NCI-H1105 treated with DMSO at 0.1 percent for 48 hours (cell line): ENCODE results near the gene CD2AP.
A peak's percentile ranks its signal among the peaks of the same experiment; 100 is the strongest.
"Not testable (repeated sequence)": the region's sequence is repeated elsewhere in the genome, so short reads cannot be mapped to it uniquely, and the experiment has no call there.

ENCODE experiments used
- DNase-seq: peaks from one replicate; lab custom pipeline; 2025; lab: John Stamatoyannopoulos, UW

Gene CD2AP

DNA sequence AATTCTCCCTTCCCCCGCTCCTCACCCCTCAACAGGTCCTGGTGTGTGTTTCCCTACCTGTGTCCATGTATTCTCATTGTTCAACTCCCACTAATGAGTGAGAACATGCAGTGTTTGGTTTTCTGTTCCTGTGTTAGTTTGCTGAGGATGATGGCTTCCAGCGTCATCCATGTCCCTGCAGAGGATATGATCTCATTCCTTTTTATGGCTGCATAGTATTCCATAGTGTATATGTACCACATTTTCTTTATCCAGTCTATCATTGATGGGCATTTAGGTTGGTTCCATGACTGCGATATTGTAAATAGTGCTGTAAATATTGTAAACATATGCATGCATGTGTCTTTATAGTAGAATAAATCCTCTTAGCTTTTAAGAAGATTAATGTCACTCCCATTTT lies 89.0 kb downstream of the CD2AP start:
- not testable (repeated sequence) for DNase-seq

GRCh38 chr6:47567586-47567985 lies 90.0 kb downstream of the CD2AP start:
- DNase-seq: no peak

DNA sequence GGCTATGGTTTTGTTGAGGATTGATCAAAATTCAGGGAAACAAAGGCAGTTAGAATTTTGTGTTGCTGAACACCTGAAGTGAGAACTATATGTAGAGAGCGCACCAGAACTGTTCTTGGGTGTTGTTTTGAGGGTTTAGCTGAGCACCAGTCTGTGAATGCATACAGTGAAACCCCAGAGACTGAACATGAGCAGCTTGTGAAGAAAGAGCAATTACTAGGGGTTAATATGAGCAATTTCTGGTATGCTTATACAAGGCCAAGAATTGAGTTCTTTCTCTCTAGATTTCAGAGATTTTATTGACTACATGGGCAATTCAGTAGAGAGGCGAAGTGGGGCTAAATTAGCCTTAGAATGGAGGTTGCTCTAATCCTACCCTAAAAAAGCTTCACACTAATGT lies 93.9 kb downstream of the CD2AP start:
- no peak for DNase-seq

DNA sequence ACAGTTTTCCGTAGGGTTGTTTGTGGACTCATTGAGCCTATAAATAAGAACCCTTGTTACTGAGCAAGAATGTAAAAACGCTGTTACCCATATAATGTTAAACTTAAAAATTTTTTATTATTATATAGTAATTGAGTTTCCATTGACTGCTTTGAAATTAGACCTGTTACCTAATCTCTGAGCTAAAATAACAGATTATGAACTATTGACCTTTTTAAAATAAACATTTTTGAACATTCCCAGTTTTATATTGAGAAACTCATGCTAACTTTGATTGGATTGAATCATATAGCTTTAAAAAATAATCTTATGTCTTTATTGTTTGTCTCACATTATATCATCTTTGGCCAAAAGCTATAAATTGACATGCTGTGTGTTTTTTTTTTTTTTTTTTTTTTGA lies 95.5 kb downstream of the CD2AP start:
- no peak for DNase-seq

DNA sequence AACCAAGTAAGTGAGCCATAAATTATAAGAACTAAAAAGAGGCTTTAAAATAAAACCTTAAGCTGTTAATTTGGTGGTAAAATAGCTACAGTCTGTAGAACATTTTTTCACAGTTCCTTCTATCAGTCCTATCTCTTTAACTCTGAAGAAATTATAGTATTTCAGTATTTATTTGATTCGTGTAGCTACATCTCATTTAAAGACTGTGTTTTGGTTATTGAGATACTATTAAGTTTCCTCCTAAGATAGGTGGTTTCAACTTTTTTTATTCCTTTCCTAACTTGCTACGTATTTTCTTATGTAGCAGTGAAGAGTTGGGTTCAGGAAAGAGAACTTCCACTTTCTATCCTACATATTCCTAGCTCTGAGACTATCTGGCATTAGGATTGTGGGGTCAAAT lies 97.2 kb downstream of the CD2AP start:
- no peak for DNase-seq

DNA sequence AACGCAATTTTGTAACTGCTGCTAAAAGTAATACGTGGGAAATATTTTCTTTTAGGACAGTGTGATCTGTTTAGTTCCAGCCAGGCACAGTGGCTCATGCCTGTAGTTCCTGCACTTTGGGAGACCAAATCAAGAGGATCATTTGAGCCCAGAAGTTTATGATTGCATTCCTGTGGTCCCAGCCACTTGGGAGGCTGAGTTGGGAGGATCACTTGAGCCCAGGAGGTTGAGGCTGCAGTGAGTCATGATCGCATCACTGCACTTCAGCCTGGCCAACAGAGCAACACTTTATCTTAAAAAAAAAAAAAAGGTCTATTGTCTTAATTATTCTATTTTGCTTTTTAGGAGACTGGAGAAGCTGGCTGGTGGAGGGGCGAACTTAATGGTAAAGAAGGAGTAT lies 101.5 kb downstream of the CD2AP start:
- DNase-seq: no peak

GRCh38 chr6:47581591-47581990 lies 104.0 kb downstream of the CD2AP start:
- DNase-seq: no peak

GRCh38 chr6:47587493-47587892 lies 109.9 kb downstream of the CD2AP start:
- no peak for DNase-seq

DNA sequence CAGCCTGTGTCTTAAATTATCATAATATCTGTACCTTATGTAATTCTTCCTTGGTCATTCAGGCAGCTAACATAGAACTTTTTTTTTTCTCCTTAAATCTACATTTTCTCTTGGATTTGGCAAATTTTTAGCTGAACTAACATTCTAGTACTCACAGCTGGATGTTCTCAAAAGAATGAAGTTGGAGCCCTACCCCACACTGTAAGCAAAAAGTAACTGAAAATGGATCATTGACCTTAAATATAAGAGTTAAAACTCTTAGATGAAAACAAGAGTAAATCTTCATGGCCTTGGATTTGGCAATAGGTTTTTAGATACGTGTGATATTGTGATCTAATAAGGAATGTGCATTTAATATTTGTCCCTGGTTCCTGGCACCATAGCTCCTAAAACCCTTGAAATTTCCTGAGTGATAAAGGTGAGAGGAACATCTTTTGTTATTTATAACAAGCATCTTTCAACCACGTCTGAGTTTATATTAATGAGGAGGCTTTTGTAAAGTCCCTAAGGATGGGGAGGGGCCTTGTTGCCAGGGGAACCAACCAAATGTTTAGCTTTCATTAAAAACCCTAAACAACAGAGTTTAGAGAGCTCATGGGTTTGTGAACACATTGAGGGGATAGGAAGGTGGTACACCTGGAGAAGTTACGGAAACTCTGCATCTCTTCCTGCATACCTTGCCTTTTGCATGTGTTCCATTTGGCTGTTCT lies 114.7 kb downstream of the CD2AP start:
- no peak for DNase-seq

DNA sequence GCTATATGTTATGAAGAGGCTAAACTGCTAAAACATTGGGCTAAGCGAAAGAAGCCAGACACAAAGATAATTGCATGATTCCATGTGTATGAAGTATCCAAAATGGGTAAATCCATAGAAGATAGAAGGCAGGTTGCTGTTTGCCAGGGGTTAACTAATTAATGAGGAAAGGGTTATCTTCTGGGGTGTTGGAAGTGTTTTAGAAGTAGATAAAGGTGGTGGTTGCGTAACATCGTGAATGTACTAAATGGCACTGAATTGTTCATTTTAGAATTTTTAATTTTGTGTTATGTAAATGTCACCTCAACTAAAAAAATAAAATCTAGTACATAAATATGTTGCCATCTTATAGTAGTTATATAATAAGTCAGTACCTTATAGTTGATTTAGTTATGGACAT lies 116.4 kb downstream of the CD2AP start:
- no peak for DNase-seq

DNA sequence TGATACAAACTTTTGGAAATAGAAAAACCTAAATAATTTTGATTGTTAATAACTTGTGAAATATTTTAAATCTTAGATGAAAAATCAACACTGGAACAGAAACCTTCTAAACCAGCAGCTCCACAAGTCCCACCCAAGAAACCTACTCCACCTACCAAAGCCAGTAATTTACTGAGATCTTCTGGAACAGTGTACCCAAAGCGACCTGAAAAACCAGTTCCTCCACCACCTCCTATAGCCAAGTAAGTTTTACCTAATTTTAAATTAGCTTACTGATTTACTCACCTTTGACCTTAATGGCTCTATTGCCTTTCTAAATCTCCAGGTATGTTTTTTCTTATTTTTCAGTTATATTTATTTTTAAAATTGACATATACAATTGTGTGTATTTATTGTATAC lies 118.2 kb downstream of the CD2AP start:
- DNase-seq: no peak

- DNase-seq: no peak
Observed at GRCh38 chr6:47598367-47598766, 120.8 kb downstream of the CD2AP start.

GRCh38 chr6:47599512-47599911 lies 121.9 kb downstream of the CD2AP start:
- no peak for DNase-seq

DNA sequence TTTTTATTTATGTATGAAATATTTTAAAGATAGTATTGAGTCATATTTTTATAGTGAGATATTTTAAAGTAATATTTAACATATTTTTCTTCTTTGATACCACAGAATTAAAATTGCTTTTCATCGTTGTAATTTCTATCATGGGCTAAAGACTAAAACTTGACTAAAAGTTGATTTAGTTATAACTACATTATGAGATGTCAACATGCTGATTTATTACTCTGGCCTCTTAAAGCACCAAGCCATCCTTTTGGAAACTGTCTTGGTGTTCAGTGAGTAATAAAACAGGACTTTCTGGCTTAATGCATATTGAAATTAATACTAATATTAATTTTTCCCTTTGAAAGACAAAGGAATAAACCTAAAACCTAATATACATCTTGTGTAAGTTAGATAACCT lies 125.6 kb downstream of the CD2AP start:
- DNase-seq: no peak

DNA sequence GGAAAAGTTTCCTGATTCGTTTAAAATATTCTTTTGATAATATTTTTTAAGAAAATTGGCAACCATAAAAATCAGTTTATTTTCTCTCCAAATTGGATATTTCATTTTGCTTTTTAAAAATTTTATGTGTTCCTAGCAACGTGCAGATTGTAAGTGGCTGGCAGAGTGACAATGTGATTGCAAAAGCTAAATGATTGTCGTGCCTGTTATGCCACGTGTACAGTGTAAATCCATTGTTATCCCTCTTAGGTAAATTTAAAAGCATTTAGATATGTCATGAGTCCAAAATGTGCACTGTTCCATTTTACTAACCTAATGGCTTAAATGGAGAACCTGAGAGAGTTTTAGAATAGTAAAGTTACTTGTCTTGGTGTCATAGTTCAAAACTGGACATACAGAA lies 126.4 kb downstream of the CD2AP start:
- DNase-seq: no peak

DNA sequence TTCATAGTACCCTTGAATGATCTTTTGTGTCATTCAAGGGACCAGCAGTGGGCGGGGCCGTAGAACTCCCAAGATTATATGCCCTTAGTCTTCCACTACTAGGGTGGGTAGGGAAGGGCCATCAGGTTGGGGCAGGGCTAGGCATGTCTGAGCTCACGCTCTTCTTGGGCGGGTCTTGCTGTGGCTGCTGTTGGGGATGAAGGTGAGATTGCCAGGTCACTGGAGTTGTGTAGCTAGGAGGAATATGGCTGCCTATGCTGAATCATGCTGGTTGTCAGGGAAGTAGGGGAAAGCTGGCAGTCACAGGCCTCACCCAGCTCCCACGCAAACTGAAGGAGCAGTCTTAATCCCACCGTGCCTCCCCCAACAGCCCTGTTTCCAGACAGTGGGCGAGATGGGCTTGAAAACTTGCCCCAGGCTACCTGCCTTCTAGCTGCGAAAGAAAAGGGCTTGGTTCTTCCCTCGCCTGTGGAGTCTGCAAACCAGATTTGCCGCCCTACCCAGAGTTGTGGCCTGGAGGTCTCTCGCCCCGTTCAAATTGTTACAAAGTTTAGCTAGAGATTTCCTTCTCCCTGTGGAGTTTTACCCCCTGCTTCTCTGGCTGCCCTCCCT lies 144.4 kb downstream of the CD2AP start:
- DNase-seq: no peak

DNA sequence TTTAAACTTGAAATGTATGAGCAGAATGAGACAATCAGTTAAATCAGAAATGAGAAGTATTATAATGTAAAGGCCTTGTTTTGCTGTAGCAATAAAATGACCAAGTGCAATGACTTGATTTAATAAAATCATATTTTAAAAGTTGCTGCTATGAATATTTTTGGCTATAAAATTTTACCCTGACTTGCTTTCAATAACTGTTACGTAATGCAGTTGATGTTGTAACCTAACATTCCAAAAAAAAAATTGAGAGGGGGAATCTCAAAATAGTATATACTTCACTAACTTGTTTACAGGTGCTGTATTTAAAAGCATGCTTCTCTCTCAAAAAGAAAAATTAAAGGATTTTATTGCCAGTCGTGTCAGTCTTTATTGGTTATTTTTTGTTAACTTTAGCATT lies 149.2 kb downstream of the CD2AP start:
- DNase-seq: no peak

DNA sequence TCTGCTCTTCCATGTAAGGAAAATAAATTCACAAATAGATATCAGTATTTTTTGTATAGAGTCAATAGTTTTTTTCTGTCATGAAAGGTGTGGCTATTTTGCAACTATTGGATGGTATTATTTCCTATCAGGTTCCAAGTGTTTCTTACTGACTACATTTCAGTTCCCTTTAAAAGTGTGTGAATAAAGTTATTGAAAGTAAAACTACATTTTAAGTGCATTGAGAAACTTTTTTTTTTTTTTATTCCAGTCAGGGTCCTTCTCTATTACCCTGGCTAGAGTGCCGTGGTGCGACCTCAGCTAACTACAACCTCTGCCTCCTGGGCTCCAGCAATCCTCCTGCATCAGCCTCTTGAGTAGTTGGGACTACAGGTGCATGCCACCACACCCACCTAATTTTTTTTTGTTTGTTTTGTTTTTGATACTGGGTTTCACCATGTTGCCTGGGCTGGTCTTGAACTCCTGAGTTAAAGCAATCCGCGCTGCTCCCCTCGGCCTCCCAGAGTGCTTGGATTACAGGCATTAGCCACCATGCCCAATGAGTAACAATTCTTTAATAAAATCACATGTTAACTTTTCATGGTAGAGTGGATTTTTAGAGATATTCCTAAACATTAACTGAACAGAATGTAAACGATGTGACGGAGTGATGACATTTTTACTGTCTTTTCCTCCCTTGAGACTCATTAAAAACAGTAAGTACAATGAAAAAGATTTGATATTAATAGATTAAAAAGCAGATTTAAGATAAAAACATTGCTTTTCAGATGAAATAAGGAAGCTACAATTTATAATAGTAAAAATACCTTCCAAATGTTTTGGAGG lies 151.1 kb downstream of the CD2AP start:
- DNase-seq: no peak

DNA sequence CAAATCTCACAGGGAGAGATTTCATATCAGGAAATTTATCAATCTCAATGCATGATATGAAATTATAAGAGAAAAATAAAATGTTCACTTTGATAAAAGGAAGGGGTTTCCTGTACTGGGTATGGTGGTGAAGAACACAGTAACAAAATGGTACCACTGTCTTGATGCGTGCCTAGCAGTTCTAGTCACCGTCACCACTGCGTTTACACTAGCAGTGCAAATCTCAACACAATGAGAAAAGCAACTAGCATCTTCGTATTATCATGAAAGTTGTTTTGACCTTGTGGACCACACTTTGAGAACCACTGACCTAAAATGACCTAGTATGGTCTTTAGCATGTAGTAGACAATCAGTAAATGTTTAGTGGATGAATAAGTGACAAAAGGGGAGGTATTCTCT lies 152.4 kb downstream of the CD2AP start:
- DNase-seq: no peak

GRCh38 chr6:47630587-47630986 lies 153.0 kb downstream of the CD2AP start:
- no peak for DNase-seq

- DNase-seq: peak; percentile 50
Observed at GRCh38 chr6:47631269-47631772, 153.7 kb downstream of the CD2AP start.

DNA sequence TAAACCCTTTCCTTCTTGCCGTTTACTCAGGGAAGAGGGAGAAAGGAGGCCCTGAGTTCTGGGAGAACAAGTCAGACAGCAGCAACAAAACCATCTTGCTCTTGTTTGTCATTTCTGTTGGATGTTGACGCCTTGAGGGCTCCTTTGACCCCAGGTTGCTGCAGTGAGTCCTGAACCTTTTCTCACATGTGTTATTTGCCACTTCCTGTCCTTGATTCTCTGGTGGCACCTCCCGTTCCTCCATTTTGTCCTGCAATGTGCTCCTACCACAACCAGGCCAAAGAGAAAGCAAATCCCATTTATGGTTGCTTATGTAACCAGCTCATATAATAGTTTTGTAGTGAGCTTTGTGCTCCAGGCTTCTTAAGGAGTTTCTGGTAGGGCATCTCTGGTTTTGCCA lies 154.2 kb downstream of the CD2AP start:
- DNase-seq: no peak

GRCh38 chr6:47633141-47633540 lies 155.6 kb downstream of the CD2AP start:
- no peak for DNase-seq
